GM19324 (cell line): ENCODE measurements around the gene MAP3K19.

Experiments used
- ATAC-seq: cut with Tn5 transposase; IDR thresholded peaks from one replicate; pipeline ENCODE4 v1.9.1; 2021; ENCODE audit warnings: mild to moderate bottlenecking, moderate library complexity; ENCODE audit not compliant: unreplicated experiment, low FRiP score

The MAP3K19 gene

GRCh38 chr2:134944975-134945374, 102.3 kb downstream of the MAP3K19 start:
- no peak for ATAC-seq

- ATAC-seq, result peak; percentile 62
Measured at GRCh38 chr2:134943540-134943939, 103.7 kb downstream of the MAP3K19 start.

- ATAC-seq, result no peak
Measured at GRCh38 chr2:134936691-134937090, 110.6 kb downstream of the MAP3K19 start.

GRCh38 chr2:134934641-134935040, 112.6 kb downstream of the MAP3K19 start:
- ATAC-seq, result no peak

- ATAC-seq, result no peak
Measured at GRCh38 chr2:134934150-134934549, 113.1 kb downstream of the MAP3K19 start.

- no peak for ATAC-seq
Measured at GRCh38 chr2:134933732-134934131, 113.5 kb downstream of the MAP3K19 start.

GRCh38 chr2:134932864-134933526, 114.3 kb downstream of the MAP3K19 start:
- no peak for ATAC-seq

- ATAC-seq, result no peak
Measured at GRCh38 chr2:134927195-134927594, 120.1 kb downstream of the MAP3K19 start.

- no peak for ATAC-seq
Measured at GRCh38 chr2:134926231-134926931, 120.9 kb downstream of the MAP3K19 start.

GRCh38 chr2:134924912-134925311, 122.3 kb downstream of the MAP3K19 start:
- no peak for ATAC-seq

- no peak for ATAC-seq
Measured at GRCh38 chr2:134919341-134920210, 127.7 kb downstream of the MAP3K19 start.

GRCh38 chr2:134918526-134919340, 128.5 kb downstream of the MAP3K19 start, which contains the start of gene CCNT2:
CCNT2 (plus strand) TSS chr2:134918822; CDS start chr2:134918855, 33 bp downstream.
- peak; percentile 90 for ATAC-seq

- ATAC-seq, result peak; percentile 79
Measured at GRCh38 chr2:134917888-134918525, 129.2 kb downstream of the MAP3K19 start.

GRCh38 chr2:134917360-134917865, 129.8 kb downstream of the MAP3K19 start:
- no peak for ATAC-seq
